ENCODE data around the gene SOAT1.

- no peak for TF ChIP-seq CTCF (IDR thresholded peaks at IDR 0.05)
- no peak for TF ChIP-seq POLR2A (IDR thresholded peaks at IDR 0.05)
- TF ChIP-seq POLR2AphosphoS5 (IDR thresholded peaks at IDR 0.05; ENCODE audit: insufficient read depth in 1 of 2, low read depth in 1 of 2) = no peak
Measured at GRCh38 chr1:179251675-179252074, 41.9 kb upstream of the SOAT1 start.

Data from vagina (tissue), 2 donors.